ENCODE results near the gene MYL6. TPM values are rescaled to one million over a fixed set of nuclear protein-coding genes. Genes with fewer than 3 reads are reported as not detected.
"Not testable (repeated sequence)": the region's sequence is repeated elsewhere in the genome, so short reads cannot be mapped to it uniquely, and the experiment has no call there.

MYL6 gene
- polyA plus RNA-seq, 3 donors, result 1,303 to 4,064 (median 3,695) TPM

- WGBS, 3 donors, result 89 to 92% (median 92%) methylated on average over 17 of the region's 17 CpGs
- no peak overlapping the region for H3K27ac ChIP-seq (ENCODE audit: low read depth, low read length)
Measured at GRCh38 chr12:56164345-56164729, 6.2 kb downstream of the MYL6 start.

DNA sequence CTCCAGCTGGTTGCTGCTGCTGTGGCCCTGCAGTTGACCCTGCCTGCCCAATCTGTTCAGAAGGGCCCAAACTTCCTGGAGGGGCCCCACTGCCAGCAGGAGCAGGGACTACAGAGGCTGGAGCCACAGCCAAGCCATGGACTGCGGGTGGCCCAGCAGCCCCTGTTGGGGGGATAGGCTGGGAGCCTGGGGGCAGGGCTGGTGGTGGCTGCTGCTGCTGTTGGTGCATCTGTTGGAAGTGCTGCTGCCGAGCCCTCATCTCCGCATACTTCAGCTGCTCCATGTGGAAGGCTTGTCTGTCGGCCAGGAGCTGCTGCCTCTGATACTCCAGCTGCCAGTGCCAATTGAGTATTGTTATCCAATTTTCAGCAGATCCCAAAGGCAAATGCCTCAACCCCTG lies 7.2 kb downstream of the MYL6 start:
- 72 to 83% (median 77%) methylated on average over 4 of the region's 4 CpGs for WGBS, 3 donors
- no peak overlapping the region for H3K27ac ChIP-seq (ENCODE audit: low read depth, low read length)

GRCh38 chr12:56169229-56169759 lies 11.1 kb downstream of the MYL6 start:
- no peak overlapping the region for H3K27ac ChIP-seq (ENCODE audit: low read depth, low read length)
- 78 to 91% (median 86%) methylated on average over 10 to 11 of the region's 11 CpGs for WGBS, 3 donors

DNA sequence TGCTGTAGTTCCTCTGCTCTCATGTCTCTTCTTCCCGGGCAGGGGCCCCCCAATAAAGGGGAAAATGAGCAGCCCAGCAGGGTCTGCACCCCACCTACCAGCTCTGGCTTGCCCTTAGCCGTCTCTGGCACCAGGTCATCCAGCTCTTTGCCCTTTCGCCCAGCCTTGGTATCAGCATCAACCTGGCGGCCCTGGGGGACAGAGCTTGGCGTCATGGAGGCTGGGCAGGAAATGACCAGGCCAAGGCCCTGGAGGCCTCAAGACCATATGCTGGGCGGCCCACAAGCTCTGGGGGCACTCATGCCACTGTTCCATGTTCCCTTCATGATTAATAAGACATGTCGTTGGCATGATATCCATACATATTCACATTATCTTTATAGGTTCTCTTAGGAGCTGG lies 14.7 kb downstream of the MYL6 start:
- H3K27ac ChIP-seq (ENCODE audit: low read depth, low read length), result no peak overlapping the region
- WGBS, 3 donors, result 82 to 93% (median 86%) methylated on average over 7 of the region's 7 CpGs

- 85 to 88% (median 86%) methylated on average over 3 of the region's 3 CpGs for WGBS, 3 donors
- no peak overlapping the region for H3K27ac ChIP-seq (ENCODE audit: low read depth, low read length)
Measured at GRCh38 chr12:56178347-56178746, 20.2 kb downstream of the MYL6 start.

DNA sequence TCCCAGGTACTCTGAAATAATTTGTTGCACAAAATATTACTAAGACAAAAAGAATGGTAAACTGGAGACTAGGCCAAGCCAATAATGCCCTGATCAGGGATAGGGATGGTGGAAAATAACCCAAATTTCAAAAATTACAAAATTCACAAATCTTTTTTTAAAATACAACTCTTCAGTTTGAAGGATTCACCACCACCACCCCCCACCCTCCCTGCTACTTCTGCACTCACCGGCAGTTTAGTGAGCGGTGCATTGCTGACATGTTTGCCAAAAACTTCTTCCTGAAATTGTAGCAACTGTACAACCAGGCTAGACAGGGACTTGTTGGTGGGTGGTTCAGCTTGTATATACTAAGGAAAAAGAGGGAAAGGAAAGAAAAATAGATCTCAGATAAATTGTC lies 28.8 kb downstream of the MYL6 start:
- no peak overlapping the region for H3K27ac ChIP-seq (ENCODE audit: low read depth, low read length)
- WGBS, 3 donors, result 19 to 79% (median 26%) methylated on average over 2 of the region's 2 CpGs

GRCh38 chr12:56188131-56188777 lies 30.1 kb downstream of the MYL6 start:
- WGBS, 3 donors, result 7 to 11% (median 9%) methylated on average over 10 of the region's 10 CpGs
- H3K27ac ChIP-seq (ENCODE audit: low read depth, low read length), result no peak overlapping the region

DNA sequence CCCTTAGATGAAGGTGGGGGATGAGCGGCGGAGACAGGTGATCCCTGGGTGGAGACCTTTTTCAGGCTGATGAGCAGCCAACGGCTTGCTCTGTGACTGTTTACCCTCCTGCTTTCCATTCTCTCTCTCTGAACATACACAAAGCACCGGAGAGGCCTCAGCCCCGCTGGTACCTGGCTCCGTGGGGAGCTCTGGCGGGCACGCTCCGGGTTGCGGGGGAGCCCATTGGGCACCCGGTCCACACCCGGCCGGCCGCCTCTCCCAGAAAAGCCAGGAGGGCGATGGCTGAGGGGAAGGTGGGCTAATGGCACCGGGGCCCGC lies 30.6 kb downstream of the MYL6 start:
- H3K27ac ChIP-seq (ENCODE audit: low read depth, low read length), result no peak overlapping the region
- 1 to 2% (median 1%) methylated on average over 9 to 17 of the region's 17 CpGs for WGBS, 3 donors

GRCh38 chr12:56189099-56189917 lies 31.1 kb downstream of the MYL6 start, which contains the start of gene SMARCC2:
SMARCC2 (minus strand) TSS chr12:56189483; CDS start chr12:56189461, 22 bp downstream.
- peak within 1 kb of the TSS; percentile 68 for H3K27ac ChIP-seq (ENCODE audit: low read depth, low read length)
- 1% methylated on average over 50 to 85 of the region's 93 CpGs for WGBS, 3 donors

- 1% methylated on average over 42 of the region's 42 CpGs for WGBS, 3 donors
- peak overlapping the region; percentile 21 for H3K27ac ChIP-seq (ENCODE audit: low read depth, low read length)
Measured at GRCh38 chr12:56189918-56190694, 31.9 kb downstream of the MYL6 start.

GRCh38 chr12:56190695-56191155 lies 32.6 kb downstream of the MYL6 start:
- WGBS, 3 donors, result 19 to 22% (median 20%) methylated on average over 9 of the region's 9 CpGs
- H3K27ac ChIP-seq (ENCODE audit: low read depth, low read length), result no peak overlapping the region

DNA sequence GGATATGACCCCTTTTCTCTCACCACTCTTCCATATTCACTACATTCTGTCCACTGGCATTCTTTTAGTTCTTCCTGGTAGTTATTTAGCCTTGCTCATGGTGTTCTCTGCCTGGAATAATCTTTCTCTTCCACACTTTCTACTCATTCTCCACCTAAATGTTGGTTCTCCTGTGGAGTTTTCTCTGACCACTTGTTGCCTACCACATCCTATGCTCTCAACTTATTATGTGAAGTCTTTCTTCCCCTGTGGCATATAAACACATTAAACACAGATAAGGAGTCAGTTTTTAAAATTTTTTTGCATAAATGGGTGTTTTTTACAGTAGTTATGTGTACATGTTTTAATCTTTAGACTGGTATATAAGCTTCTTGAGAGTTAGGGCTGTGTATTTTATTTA lies 34.4 kb downstream of the MYL6 start:
- no peak overlapping the region for H3K27ac ChIP-seq (ENCODE audit: low read depth, low read length)

DNA sequence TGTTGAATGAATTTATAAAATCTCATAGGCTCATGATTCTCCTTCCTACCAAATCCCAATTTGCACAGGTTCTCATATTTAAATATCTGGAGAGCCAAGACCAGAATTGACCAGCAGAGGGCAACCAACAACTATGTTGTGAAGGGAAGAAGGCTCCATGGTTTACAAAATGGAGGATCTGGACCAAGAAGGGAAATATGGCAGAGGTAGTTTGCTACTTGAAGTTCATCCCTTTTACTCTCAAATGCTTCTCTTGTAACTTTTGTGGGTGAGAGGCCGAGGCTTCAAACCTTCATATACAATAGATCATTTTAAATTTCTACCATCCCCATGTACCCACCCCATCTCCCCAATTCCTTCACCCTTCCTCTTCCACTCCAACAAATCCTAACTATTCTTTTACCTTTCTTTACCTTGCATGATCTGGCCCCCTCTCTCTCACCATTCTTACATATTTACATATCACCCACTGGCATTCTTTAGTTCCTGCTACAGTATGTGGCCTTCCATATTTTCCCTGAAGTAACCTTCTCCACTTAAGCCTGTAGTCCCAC lies 34.9 kb downstream of the MYL6 start:
- WGBS, 3 donors, result 43 to 48% (median 43%) methylated on average over 1 of the region's 1 CpG
- no peak overlapping the region for H3K27ac ChIP-seq (ENCODE audit: low read depth, low read length)

DNA sequence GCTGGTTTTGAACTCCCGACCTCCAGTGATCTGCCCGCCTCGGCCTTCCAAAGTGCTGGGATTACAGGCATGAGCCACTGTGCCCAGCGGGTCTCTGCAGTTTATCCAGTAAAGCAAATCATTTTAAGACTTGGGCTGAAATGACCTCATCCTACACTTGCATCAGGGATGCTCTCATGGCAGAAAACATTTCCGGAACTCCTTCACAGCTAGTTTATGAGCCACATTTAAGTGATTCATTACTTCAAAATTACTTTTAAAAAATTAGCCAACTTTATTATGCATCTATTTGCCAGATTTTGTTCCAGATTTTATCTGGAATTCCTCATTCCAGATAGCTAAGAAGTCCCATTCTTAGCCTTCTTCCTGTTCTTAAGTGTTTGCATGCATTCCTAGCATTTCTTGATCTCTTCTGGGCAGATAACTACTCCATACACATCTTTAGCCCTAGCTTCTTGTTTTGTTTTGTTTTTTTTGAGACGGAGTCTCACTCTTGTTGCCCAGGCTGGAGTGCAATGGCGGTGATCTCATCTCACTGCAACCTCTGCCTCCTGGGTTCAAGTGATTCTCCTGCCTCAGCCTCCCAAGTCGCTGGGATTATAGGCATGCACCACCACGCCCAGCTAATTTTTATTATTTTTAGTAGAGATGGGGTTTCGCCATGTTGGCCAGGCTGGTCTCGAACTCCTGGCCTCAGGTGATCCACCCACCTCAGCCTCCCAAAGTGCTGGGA lies 38.8 kb downstream of the MYL6 start:
- WGBS, 3 donors, result 60 to 81% (median 68%) methylated on average over 11 of the region's 11 CpGs
- H3K27ac ChIP-seq (ENCODE audit: low read depth, low read length), result not testable (repeated sequence)

- H3K27ac ChIP-seq (ENCODE audit: low read depth, low read length), result no peak overlapping the region
- 85 to 92% (median 91%) methylated on average over 9 of the region's 9 CpGs for WGBS, 3 donors
Measured at GRCh38 chr12:56197921-56198635, 39.9 kb downstream of the MYL6 start.

DNA sequence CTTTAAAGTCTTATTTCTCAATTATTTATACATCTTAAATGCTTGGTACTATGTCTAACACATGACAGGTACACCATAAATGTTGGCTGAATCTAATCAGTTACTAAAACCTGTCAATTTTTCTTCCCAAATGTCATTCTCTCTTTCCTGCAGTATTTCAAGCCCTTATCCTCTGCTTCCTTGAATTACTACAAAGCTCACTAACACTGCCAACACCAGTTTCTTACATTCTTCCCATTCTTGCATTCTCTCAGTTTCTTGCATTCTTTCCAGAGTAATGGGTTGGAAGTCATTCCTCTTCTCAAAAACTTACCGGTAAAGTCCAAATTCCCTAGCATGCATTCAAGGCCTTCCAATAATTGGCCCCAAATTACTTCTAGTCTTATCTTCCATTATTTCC lies 40.7 kb downstream of the MYL6 start:
- WGBS, 3 donors, result 77 to 81% (median 78%) methylated on average over 1 of the region's 1 CpG
- no peak overlapping the region for H3K27ac ChIP-seq (ENCODE audit: low read depth, low read length)

GRCh38 chr12:56202366-56202765 lies 44.2 kb downstream of the MYL6 start:
- WGBS, 3 donors, result 40 to 65% (median 53%) methylated on average over 1 of the region's 1 CpG
- H3K27ac ChIP-seq (ENCODE audit: low read depth, low read length), result no peak overlapping the region
